HCT116 (cell line): ENCODE measurements around the gene TBC1D16.

ENCODE experiments used
- CEBPB ChIP-seq: IDR thresholded peaks from 2 replicates; pipeline ENCODE4 v1.6.1; 2012; ENCODE audit warnings: low read depth
- EZH2 ChIP-seq: fragments of 200-600 bp; sonication (generic); IDR thresholded peaks from 2 replicates; pipeline ENCODE4 v1.6.1; 2017; ENCODE audit warnings: antibody characterized with exemption, mixed run types
- EZH2phosphoT487 ChIP-seq: fragments of 200-600 bp; IDR thresholded peaks from 2 replicates; pipeline ENCODE4 v1.6.1; 2018; ENCODE audit warnings: antibody characterized with exemption, borderline replicate concordance
- POLR2A ChIP-seq: IDR thresholded peaks from 2 replicates; pipeline ENCODE4 v1.7.0; 2011; ENCODE audit warnings: borderline replicate concordance; ENCODE audit not compliant: insufficient read depth, insufficient read length; ENCODE audit errors: extremely low read depth
- POLR2AphosphoS5 ChIP-seq: IDR thresholded peaks from 2 replicates; pipeline ENCODE4 v1.6.1; 2011; ENCODE audit warnings: mild to moderate bottlenecking, low read depth, low read length, moderate library complexity
- RAD21 ChIP-seq: IDR thresholded peaks from 2 replicates; pipeline ENCODE4 v1.6.1; 2012; ENCODE audit warnings: low read depth, mild to moderate bottlenecking
- SP1 ChIP-seq: IDR thresholded peaks from 2 replicates; pipeline ENCODE4 v1.6.1; 2012; ENCODE audit warnings: low read depth
- YY1 ChIP-seq: IDR thresholded peaks from 2 replicates; pipeline ENCODE4 v1.6.1; 2011; ENCODE audit warnings: low read length, low read depth, moderate library complexity, mild to moderate bottlenecking; ENCODE audit not compliant: insufficient replicate concordance; ENCODE audit errors: extremely low read depth
- TF ChIP-seq, protein P1 (sequence below), 3 experiments: fragments of 200-600 bp in 1 of 3; sonication (generic) in 1 of 3; IDR thresholded peaks in 2 of 3; conservative IDR thresholded peaks in 1 of 3; 2 replicates each; pipeline ENCODE4 v1.5.1; 2012 to 2017; ENCODE audit warnings: low read depth in 2 of 3, low read length in 2 of 3, antibody characterized with exemption in 1 of 3, borderline replicate concordance in 1 of 3, control low read depth in 1 of 3, mild to moderate bottlenecking in 1 of 3, mixed read lengths in 1 of 3, mixed run types in 1 of 3, moderate library complexity in 1 of 3; ENCODE audit not compliant: insufficient read depth in 1 of 3
- TF ChIP-seq, protein P2 (sequence below): IDR thresholded peaks from 2 replicates; pipeline ENCODE4 v1.6.1; 2012; ENCODE audit warnings: low read depth
- TF ChIP-seq, protein P3 (sequence below): IDR thresholded peaks from 2 replicates; pipeline ENCODE4 v1.6.1; 2011; ENCODE audit warnings: mild to moderate bottlenecking, low read length, moderate library complexity; ENCODE audit not compliant: insufficient replicate concordance; ENCODE audit errors: extremely low read depth
- TF ChIP-seq, protein P4 (sequence below): IDR thresholded peaks from 2 replicates; pipeline ENCODE4 v1.6.1; 2012
- TF ChIP-seq, protein P5 (sequence below): IDR thresholded peaks from 2 replicates; pipeline ENCODE4 v1.6.1; 2012

DNA sequence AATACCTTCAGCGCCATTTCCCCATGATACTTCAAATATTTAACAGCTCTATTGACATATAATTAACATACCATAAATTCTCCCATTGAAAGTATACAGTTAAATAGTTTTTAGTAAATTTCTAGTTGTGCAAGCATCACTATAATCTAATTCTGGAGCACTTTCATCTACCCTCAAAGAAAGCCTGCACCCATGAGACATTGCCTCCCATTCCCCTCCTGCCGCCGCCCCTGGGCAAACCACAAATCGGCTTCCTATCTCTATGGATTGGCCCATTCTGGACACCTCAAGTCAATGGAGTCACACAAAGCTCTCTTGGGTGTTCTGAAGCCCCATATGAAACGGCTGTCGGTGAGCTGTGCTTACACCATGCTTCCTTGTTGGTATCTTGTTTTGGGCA is 119.2 kb downstream of the TBC1D16 start:
- no peak for TF ChIP-seq SP1
- TF ChIP-seq, protein P1, sequence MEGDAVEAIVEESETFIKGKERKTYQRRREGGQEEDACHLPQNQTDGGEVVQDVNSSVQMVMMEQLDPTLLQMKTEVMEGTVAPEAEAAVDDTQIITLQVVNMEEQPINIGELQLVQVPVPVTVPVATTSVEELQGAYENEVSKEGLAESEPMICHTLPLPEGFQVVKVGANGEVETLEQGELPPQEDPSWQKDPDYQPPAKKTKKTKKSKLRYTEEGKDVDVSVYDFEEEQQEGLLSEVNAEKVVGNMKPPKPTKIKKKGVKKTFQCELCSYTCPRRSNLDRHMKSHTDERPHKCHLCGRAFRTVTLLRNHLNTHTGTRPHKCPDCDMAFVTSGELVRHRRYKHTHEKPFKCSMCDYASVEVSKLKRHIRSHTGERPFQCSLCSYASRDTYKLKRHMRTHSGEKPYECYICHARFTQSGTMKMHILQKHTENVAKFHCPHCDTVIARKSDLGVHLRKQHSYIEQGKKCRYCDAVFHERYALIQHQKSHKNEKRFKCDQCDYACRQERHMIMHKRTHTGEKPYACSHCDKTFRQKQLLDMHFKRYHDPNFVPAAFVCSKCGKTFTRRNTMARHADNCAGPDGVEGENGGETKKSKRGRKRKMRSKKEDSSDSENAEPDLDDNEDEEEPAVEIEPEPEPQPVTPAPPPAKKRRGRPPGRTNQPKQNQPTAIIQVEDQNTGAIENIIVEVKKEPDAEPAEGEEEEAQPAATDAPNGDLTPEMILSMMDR (IDR thresholded peaks at IDR 0.05 in 2 of 3, conservative IDR thresholded peaks at IDR 0.05 in 1 of 3; ENCODE audit: borderline replicate concordance in 1 of 3, insufficient read depth in 1 of 3, low read depth in 2 of 3, low read length in 2 of 3), result no peak
- TF ChIP-seq POLR2A, result no peak
- TF ChIP-seq, protein P2, sequence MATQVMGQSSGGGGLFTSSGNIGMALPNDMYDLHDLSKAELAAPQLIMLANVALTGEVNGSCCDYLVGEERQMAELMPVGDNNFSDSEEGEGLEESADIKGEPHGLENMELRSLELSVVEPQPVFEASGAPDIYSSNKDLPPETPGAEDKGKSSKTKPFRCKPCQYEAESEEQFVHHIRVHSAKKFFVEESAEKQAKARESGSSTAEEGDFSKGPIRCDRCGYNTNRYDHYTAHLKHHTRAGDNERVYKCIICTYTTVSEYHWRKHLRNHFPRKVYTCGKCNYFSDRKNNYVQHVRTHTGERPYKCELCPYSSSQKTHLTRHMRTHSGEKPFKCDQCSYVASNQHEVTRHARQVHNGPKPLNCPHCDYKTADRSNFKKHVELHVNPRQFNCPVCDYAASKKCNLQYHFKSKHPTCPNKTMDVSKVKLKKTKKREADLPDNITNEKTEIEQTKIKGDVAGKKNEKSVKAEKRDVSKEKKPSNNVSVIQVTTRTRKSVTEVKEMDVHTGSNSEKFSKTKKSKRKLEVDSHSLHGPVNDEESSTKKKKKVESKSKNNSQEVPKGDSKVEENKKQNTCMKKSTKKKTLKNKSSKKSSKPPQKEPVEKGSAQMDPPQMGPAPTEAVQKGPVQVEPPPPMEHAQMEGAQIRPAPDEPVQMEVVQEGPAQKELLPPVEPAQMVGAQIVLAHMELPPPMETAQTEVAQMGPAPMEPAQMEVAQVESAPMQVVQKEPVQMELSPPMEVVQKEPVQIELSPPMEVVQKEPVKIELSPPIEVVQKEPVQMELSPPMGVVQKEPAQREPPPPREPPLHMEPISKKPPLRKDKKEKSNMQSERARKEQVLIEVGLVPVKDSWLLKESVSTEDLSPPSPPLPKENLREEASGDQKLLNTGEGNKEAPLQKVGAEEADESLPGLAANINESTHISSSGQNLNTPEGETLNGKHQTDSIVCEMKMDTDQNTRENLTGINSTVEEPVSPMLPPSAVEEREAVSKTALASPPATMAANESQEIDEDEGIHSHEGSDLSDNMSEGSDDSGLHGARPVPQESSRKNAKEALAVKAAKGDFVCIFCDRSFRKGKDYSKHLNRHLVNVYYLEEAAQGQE, result no peak
- TF ChIP-seq, protein P3, sequence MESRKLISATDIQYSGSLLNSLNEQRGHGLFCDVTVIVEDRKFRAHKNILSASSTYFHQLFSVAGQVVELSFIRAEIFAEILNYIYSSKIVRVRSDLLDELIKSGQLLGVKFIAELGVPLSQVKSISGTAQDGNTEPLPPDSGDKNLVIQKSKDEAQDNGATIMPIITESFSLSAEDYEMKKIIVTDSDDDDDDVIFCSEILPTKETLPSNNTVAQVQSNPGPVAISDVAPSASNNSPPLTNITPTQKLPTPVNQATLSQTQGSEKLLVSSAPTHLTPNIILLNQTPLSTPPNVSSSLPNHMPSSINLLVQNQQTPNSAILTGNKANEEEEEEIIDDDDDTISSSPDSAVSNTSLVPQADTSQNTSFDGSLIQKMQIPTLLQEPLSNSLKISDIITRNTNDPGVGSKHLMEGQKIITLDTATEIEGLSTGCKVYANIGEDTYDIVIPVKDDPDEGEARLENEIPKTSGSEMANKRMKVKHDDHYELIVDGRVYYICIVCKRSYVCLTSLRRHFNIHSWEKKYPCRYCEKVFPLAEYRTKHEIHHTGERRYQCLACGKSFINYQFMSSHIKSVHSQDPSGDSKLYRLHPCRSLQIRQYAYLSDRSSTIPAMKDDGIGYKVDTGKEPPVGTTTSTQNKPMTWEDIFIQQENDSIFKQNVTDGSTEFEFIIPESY, result no peak
- no peak for TF ChIP-seq EZH2
- no peak for TF ChIP-seq EZH2phosphoT487
- no peak for TF ChIP-seq RAD21
- no peak for TF ChIP-seq YY1
- TF ChIP-seq, protein P4, sequence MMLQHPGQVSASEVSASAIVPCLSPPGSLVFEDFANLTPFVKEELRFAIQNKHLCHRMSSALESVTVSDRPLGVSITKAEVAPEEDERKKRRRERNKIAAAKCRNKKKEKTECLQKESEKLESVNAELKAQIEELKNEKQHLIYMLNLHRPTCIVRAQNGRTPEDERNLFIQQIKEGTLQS, result no peak
- no peak for TF ChIP-seq POLR2AphosphoS5
- TF ChIP-seq, protein P5, sequence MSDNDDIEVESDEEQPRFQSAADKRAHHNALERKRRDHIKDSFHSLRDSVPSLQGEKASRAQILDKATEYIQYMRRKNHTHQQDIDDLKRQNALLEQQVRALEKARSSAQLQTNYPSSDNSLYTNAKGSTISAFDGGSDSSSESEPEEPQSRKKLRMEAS, result no peak
- TF ChIP-seq CEBPB, result no peak
